ENCODE data around the gene NPDC1.

DNA sequence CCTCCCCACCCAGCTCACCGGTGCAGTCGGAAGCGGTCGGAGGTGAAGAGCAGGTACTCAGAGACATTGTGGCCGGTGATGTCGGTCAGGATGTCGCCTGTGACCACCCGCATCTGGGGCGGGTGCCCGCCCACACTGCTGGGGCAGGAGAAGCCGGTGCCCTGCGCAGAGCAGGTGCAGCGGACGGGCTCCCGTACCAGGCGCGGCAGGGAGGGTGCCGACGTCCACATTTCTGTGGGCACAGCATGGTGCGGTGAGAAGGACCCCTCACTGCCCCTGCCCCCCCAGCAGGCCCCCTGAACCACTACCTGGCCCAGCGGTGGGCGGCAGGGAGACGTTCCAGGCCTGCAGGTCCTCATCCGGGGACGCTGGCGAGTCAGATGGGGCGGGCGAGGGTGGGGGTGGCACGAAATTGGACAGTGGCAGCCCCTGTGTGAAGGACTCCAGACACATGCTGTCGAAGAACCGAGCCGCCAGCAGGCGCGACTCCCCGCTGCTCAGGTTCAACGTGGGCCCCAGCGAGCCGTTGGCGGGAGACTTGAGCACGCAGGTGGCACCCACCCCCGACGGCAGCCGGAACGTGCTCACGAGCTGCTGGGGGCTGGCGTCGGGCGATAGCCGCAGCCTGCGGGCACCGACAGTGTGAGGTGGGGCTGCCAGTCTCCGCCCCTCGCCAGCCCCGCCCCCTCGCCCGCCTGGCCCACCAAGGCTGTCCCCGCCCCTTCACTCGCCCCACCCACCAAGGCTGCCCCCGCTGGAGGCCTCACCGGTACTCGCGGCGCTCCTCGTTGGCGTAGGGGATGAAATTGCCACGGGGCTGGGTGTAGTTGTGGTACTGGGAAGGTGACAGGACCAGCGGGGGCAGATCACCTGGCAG, 33.0 kb downstream of the NPDC1 start:
- TF ChIP-seq, protein P1, sequence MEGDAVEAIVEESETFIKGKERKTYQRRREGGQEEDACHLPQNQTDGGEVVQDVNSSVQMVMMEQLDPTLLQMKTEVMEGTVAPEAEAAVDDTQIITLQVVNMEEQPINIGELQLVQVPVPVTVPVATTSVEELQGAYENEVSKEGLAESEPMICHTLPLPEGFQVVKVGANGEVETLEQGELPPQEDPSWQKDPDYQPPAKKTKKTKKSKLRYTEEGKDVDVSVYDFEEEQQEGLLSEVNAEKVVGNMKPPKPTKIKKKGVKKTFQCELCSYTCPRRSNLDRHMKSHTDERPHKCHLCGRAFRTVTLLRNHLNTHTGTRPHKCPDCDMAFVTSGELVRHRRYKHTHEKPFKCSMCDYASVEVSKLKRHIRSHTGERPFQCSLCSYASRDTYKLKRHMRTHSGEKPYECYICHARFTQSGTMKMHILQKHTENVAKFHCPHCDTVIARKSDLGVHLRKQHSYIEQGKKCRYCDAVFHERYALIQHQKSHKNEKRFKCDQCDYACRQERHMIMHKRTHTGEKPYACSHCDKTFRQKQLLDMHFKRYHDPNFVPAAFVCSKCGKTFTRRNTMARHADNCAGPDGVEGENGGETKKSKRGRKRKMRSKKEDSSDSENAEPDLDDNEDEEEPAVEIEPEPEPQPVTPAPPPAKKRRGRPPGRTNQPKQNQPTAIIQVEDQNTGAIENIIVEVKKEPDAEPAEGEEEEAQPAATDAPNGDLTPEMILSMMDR (conservative IDR thresholded peaks at IDR 0.05) = no peak
- TF ChIP-seq ZFX (IDR thresholded peaks at IDR 0.05) = no peak

Data from C4-2B (cell line).